Suprapubic skin (tissue), 4 donors: ENCODE results near the gene ATAD5. TPM values are rescaled to one million over a fixed set of nuclear protein-coding genes. Genes with fewer than 3 reads are reported as not detected.

Source experiments
- DNase-seq, 2 donors: peaks; one replicate each; pipeline ENCODE4 v3.0.0-alpha.2; 2019; ENCODE audit warnings: low spot score in 2 of 2
- H3K27ac ChIP-seq: fragments of 200-600 bp; sonication (generic); one replicate; pipeline ENCODE4 v1.5.1; 2019
- H3K27me3 ChIP-seq: fragments of 200-600 bp; sonication (generic); one replicate; pipeline ENCODE4 v1.5.1; 2019
- H3K36me3 ChIP-seq: fragments of 200-600 bp; sonication (generic); one replicate; pipeline ENCODE4 v1.5.1; 2019
- H3K4me1 ChIP-seq: fragments of 200-600 bp; sonication (generic); one replicate; pipeline ENCODE4 v1.5.1; 2019
- H3K4me3 ChIP-seq: fragments of 200-600 bp; sonication (generic); one replicate; pipeline ENCODE4 v1.5.1; 2019; ENCODE audit warnings: mild to moderate bottlenecking
- H3K9me3 ChIP-seq: fragments of 200-600 bp; sonication (generic); one replicate; pipeline ENCODE4 v1.5.1; 2019
- EP300 ChIP-seq: sonication (generic); formaldehyde crosslinking; IDR thresholded peaks from one replicate; pipeline ENCODE4 v1.6.1; 2017; ENCODE audit warnings: antibody characterized with exemption
- POLR2A ChIP-seq, 2 donors: fragments of 450-650 bp; IDR thresholded peaks; one replicate each; pipeline ENCODE4 v1.6.1; 2017; ENCODE audit warnings: antibody characterized with exemption in 2 of 2, mild to moderate bottlenecking in 2 of 2, moderate library complexity in 2 of 2
- POLR2AphosphoS5 ChIP-seq, 3 donors: sonication (generic); formaldehyde crosslinking; IDR thresholded peaks; one replicate each; pipeline ENCODE4 v1.6.1; 2017; ENCODE audit warnings: antibody characterized with exemption in 3 of 3
- WGBS: methylation state at CpG from one replicate; pipeline ENCODE4 v1.1.5; 2018; 5-methylcytosine and 5-hydroxymethylcytosine counted together
- total RNA-seq, 4 donors: library from RNA; depleted of rRNA; stranded (reverse); fragments of >200 nt; gene quantifications; one replicate each; pipeline ENCODE4 v1.1.0, GENCODE V29; 2016
- TF ChIP-seq, protein P1 (sequence below), 2 donors: fragments of 200-600 bp in 1 of 2; fragments of 450-650 bp in 1 of 2; sonication (generic) in 1 of 2; IDR thresholded peaks; one replicate each; pipeline ENCODE4 v1.5.1; 2016 to 2019; ENCODE audit warnings: antibody characterized with exemption in 2 of 2, mild to moderate bottlenecking in 1 of 2, moderate library complexity in 1 of 2

Gene ATAD5
- total RNA-seq, 4 donors from 2014 or later = 1.3 to 4.0 (median 2.3) TPM

DNA sequence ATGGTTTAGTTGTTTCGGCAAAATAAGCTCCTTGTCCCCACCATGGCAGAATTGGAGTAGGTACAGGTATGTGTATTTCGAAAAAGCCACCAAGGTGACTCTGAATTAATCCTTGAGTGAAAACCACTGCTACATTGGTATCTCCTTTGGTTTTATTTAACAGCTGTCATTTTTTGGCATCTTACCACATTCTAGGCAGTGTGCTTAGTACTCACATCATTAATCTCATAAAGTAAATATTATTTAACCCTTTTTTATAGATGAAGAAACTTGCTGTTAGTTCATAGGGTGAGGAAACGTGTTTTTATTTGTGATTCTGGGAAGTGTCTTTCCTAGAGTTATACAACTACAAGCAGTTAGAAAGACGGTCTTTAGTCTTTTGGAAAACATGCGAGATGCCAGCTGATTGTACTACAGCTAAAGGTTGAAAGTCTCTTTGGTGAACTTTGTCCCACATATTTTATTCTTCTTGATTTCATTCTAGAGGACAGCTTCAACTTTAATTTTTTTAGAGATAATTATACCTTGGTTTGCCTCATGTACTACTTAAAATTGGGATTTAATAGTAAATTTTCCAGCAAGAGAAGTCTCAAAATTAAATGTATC, 6.5 kb downstream of the ATAD5 start:
- no peak overlapping the region for H3K4me3 ChIP-seq
- TF ChIP-seq, protein P1, sequence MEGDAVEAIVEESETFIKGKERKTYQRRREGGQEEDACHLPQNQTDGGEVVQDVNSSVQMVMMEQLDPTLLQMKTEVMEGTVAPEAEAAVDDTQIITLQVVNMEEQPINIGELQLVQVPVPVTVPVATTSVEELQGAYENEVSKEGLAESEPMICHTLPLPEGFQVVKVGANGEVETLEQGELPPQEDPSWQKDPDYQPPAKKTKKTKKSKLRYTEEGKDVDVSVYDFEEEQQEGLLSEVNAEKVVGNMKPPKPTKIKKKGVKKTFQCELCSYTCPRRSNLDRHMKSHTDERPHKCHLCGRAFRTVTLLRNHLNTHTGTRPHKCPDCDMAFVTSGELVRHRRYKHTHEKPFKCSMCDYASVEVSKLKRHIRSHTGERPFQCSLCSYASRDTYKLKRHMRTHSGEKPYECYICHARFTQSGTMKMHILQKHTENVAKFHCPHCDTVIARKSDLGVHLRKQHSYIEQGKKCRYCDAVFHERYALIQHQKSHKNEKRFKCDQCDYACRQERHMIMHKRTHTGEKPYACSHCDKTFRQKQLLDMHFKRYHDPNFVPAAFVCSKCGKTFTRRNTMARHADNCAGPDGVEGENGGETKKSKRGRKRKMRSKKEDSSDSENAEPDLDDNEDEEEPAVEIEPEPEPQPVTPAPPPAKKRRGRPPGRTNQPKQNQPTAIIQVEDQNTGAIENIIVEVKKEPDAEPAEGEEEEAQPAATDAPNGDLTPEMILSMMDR (IDR thresholded peaks at IDR 0.05) = no peak
- TF ChIP-seq POLR2AphosphoS5 (IDR thresholded peaks at IDR 0.05) = no peak
- TF ChIP-seq EP300 = no peak
- no peak for TF ChIP-seq POLR2A (IDR thresholded peaks at IDR 0.05)
- DNase-seq = no peak
- peaks cover 9% of the 10 kb centered on the region for H3K36me3 ChIP-seq
- no peaks in the 10 kb centered on the region for H3K27me3 ChIP-seq
- no peak overlapping the region for H3K27ac ChIP-seq
- H3K4me1 ChIP-seq = no peaks in the 10 kb centered on the region
- no peaks in the 10 kb centered on the region for H3K9me3 ChIP-seq
- WGBS = 91% methylated on average over 5 of the region's 5 CpGs

DNA sequence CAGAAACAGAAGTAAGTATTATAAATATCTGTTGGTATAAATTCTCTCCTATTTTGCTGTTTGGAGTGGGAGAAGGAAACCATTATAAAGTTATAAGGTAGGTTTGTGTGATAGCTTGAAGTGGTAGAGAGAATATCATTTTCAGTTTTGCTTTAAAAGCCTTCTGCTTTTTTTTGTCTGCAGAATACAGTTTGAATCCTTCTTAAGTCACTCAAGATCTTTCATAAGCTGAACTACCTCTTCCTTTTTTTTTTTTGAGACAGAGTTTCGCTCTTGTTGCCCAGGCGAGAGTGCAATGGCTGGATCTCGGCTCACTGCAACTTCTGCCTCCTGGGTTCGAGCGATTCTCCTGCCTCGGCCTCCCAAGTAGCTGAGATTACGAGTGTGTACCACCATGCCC, 9.0 kb downstream of the ATAD5 start:
- H3K4me3 ChIP-seq = no peak overlapping the region
- no peak overlapping the region for H3K27ac ChIP-seq

DNA sequence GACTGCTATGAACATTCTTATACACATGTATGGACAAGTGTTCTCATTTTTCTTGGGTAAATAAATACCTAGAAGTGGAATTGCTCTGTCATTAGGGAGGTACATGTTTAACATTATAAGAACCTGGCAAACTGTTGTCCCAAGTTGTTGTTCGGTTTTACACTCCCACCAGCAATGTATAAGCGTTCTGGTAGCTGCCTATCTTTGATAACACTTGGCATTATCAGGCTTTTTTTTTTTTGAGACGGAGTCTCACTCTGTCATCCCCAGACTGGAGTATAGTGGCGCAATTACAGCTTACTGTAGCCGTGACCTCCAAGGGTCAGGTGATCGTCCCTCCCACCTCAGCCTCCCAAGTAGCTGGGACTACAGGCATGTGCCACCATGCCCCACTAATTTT, 16.3 kb downstream of the ATAD5 start:
- Histone ChIP-seq H3K9me3 (no peaks in the 10 kb centered on the region), H3K27ac (no peak overlapping the region), H3K4me1 (no peaks in the 10 kb centered on the region), H3K36me3 (peaks cover 5% of the 10 kb centered on the region), H3K4me3 (no peak overlapping the region), H3K27me3 (no peaks in the 10 kb centered on the region)
- WGBS = 94% methylated on average over 6 of the region's 6 CpGs
- TF ChIP-seq, protein P1 (IDR thresholded peaks at IDR 0.05) = no peak
- TF ChIP-seq POLR2A (IDR thresholded peaks at IDR 0.05) (no peak), EP300 (no peak), POLR2AphosphoS5 (IDR thresholded peaks at IDR 0.05) (no peak)
- DNase-seq = no peak

More for the DNA sequence above, 9.0 kb downstream of the ATAD5 start:
- Histone ChIP-seq H3K9me3 (no peaks in the 10 kb centered on the region), H3K4me1 (no peaks in the 10 kb centered on the region), H3K36me3 (peaks cover 9% of the 10 kb centered on the region), H3K27me3 (no peaks in the 10 kb centered on the region)
- WGBS = 92% methylated on average over 7 of the region's 7 CpGs
- no peak for DNase-seq
- TF ChIP-seq EP300 (no peak), POLR2A (IDR thresholded peaks at IDR 0.05) (no peak), POLR2AphosphoS5 (IDR thresholded peaks at IDR 0.05) (no peak)
- TF ChIP-seq, protein P1 (IDR thresholded peaks at IDR 0.05) = no peak

DNA sequence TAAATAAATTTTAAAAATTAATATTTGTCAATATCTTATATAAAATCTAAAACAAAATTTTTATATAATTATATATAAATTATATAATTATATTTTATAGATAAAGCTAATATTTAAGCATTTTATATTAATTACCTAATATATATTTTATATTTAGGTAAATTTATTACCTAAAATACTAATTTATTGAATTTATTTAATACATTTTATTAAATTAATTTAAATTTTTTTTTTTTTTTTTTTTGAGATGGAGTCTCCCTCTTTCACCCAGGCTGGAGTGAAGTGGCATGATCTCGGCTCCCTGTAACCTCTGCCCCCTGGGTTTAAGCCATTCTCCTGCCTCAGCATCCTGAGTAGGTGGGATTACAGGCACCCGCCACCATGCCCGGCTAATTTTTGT, 22.4 kb downstream of the ATAD5 start:
- Histone ChIP-seq H3K27me3 (no peaks in the 10 kb centered on the region), H3K4me3 (no peak overlapping the region), H3K27ac (no peak overlapping the region), H3K36me3 (peaks cover 13% of the 10 kb centered on the region), H3K4me1 (no peaks in the 10 kb centered on the region), H3K9me3 (no peaks in the 10 kb centered on the region)
- WGBS = 100% methylated on average over 3 of the region's 3 CpGs
- no peak for DNase-seq
- TF ChIP-seq EP300 (no peak), POLR2AphosphoS5 (IDR thresholded peaks at IDR 0.05) (no peak), POLR2A (IDR thresholded peaks at IDR 0.05) (no peak)
- TF ChIP-seq, protein P1 (IDR thresholded peaks at IDR 0.05) = no peak

DNA sequence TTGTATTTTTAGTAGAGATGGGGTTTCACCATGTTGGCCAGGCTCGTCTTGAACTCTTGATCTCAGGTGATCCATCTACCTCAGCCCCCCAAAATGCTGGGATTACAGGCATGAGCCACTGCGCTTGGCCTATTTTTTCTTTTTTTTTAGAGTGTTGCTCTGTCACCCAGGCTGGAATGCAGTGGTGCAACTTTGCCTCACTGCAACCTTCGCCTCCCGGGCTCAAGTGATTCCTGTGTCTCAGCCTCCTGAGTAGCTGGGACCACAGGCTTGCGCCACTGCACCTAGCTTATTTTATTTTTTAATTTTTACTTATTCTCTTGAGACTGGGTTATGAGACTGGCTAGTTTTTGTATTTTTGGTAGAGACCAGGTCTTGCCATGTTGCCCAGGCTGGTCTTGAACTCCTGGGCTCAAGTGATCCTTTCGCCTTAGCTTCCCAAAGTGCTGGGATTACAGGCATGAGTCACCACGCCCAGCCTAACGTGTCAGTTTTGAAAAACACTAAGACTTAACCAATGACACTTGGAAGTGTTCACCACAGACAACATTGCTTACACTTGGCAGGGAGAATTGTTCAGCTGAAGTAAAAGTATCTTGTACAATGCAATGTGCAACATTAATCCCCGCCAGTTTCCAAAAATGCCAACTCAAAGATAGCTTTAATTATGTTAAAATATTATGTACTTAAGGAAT, 26.9 kb downstream of the ATAD5 start:
- H3K4me1 ChIP-seq = no peaks in the 10 kb centered on the region
- H3K27ac ChIP-seq = no peak overlapping the region
- peaks cover 12% of the 10 kb centered on the region for H3K36me3 ChIP-seq
- H3K4me3 ChIP-seq = no peak overlapping the region
- H3K9me3 ChIP-seq = no peaks in the 10 kb centered on the region
- no peak for DNase-seq
- H3K27me3 ChIP-seq = no peaks in the 10 kb centered on the region
- 83% methylated on average over 9 of the region's 9 CpGs for WGBS
- TF ChIP-seq, protein P1 (IDR thresholded peaks at IDR 0.05) = no peak
- TF ChIP-seq POLR2A (IDR thresholded peaks at IDR 0.05) (no peak), POLR2AphosphoS5 (IDR thresholded peaks at IDR 0.05) (no peak), EP300 (no peak)
